Right ventricle myocardium superior (tissue), 1 donor: ENCODE measurements around the gene MRPL2. TPM values are rescaled to one million over a fixed set of nuclear protein-coding genes. Genes with fewer than 3 reads are reported as not detected.
A peak's percentile ranks its signal among the peaks of the same experiment; 100 is the strongest.

ENCODE experiments used
- ATAC-seq: fragments of 200-7000 bp; cut with Tn5 transposase; one replicate; pipeline ENCODE4 v1.9.1; 2020; ENCODE audit warnings: mild to moderate bottlenecking; ENCODE audit not compliant: poor library complexity
- DNase-seq: peaks from one replicate; pipeline ENCODE4 v3.0.0-alpha.2; 2020
- intact Hi-C: fragments of 100-400 bp; cut with DNase I; formaldehyde crosslinking; loops from one replicate; pipeline ENCODE4 v1.11.2; 2022
- long read RNA-seq: library from polyadenylated mRNA; unstranded; transcript quantifications from one replicate; pipeline ENCODE4 v2.0.0, GENCODE V29; 2021
- total RNA-seq: library from RNA; stranded (reverse); fragmentation: NEBNext Ultra II Directional; extraction: Animal tissue kit (Norgen Biotek cat#: 25700); gene quantifications from one replicate; pipeline ENCODE4 v1.2.1, GENCODE V29; 2021
- donor health status: DM: no; HTN: yes; CAD: no; lungs with severe emphysema.

Gene MRPL2
- 107 TPM for total RNA-seq
- long read RNA-seq, transcript MRPL2-202 (7 exons, 1,588 nt): major isoform, 23 of 25 reads
- long read RNA-seq, partial matches to known transcripts: 1 of 25 reads
- long read RNA-seq, other reads (novel, unspliced or antisense): 0 of 25 reads

GRCh38 chr6:43059168-43060033 lies at the start of gene MRPL2, which contains the start of gene KLC4:
MRPL2 (minus strand) TSS chr6:43059434; CDS start chr6:43059381, 53 bp downstream.
KLC4 (plus strand) TSS chr6:43059631; CDS start chr6:43061336, 1,705 bp downstream.
- peak; percentile 98 for ATAC-seq
- intact Hi-C loops: loop anchor here (5.0 kb wide), 1 partner anchor 37 kb away; the partner anchor contains the start of gene RRP36
- peak; percentile 98 for DNase-seq

GRCh38 chr6:43107344-43108062 lies 48.3 kb upstream of the MRPL2 start:
- ATAC-seq: no peak
- intact Hi-C loops: no loop called here
- no peak for DNase-seq

GRCh38 chr6:43105538-43106222 lies 46.4 kb upstream of the MRPL2 start:
- intact Hi-C loops: no loop called here
- DNase-seq: no peak
- ATAC-seq: no peak

- intact Hi-C loops: no loop called here
- no peak for DNase-seq
- ATAC-seq: no peak
These were observed 44.1 kb upstream of the MRPL2 start for GRCh38 chr6:43103253-43103876.

- DNase-seq (no peak), ATAC-seq (no peak)
- intact Hi-C loops: no loop called here
These were observed 42.3 kb upstream of the MRPL2 start for GRCh38 chr6:43101497-43101896.

- no peak for ATAC-seq
- DNase-seq: no peak
- intact Hi-C loops: no loop called here
These were observed 38.3 kb upstream of the MRPL2 start for GRCh38 chr6:43097502-43097901.

- intact Hi-C loops: no loop called here
- no peak for ATAC-seq
- DNase-seq: no peak
These were observed 37.9 kb upstream of the MRPL2 start for GRCh38 chr6:43097098-43097489.

GRCh38 chr6:43096451-43097097 lies 37.3 kb upstream of the MRPL2 start:
- peak; percentile 41 for ATAC-seq
- no peak for DNase-seq
- intact Hi-C loops: no loop called here

GRCh38 chr6:43095939-43096338 lies 36.7 kb upstream of the MRPL2 start:
- ATAC-seq: no peak
- intact Hi-C loops: no loop called here
- DNase-seq: no peak

- ATAC-seq: peak; percentile 75
- intact Hi-C loops: no loop called here
- no peak for DNase-seq
These were observed 34.4 kb upstream of the MRPL2 start for GRCh38 chr6:43093436-43094289.

- ATAC-seq: no peak
- no peak for DNase-seq
- intact Hi-C loops: no loop called here
These were observed 33.4 kb upstream of the MRPL2 start for GRCh38 chr6:43092635-43093034.

- no peak for ATAC-seq
- DNase-seq: no peak
- intact Hi-C loops: no loop called here
These were observed 32.3 kb upstream of the MRPL2 start for GRCh38 chr6:43091436-43091991.

- intact Hi-C loops: no loop called here
- DNase-seq (no peak), ATAC-seq (no peak)
These were observed 31.8 kb upstream of the MRPL2 start for GRCh38 chr6:43091020-43091419.

- intact Hi-C loops: no loop called here
- DNase-seq (no peak), ATAC-seq (no peak)
These were observed 31.3 kb upstream of the MRPL2 start for GRCh38 chr6:43090559-43090956.

GRCh38 chr6:43089874-43090558 lies 30.8 kb upstream of the MRPL2 start:
- intact Hi-C loops: no loop called here

GRCh38 chr6:43089467-43089866 lies 30.2 kb upstream of the MRPL2 start:
- ATAC-seq: no peak
- intact Hi-C loops: no loop called here
- DNase-seq: no peak

More at GRCh38 chr6:43089874-43090558, 30.8 kb upstream of the MRPL2 start:
- DNase-seq (no peak), ATAC-seq (no peak)
